Lower leg skin (tissue), 4 donors: Measurements from ENCODE around the gene DESI1. TPM values are rescaled to one million over a fixed set of nuclear protein-coding genes. Genes with fewer than 3 reads are reported as not detected.

ENCODE experiments used
- DNase-seq, 2 donors: peaks; one replicate each; pipeline ENCODE4 v3.0.0-alpha.2; 2019; ENCODE audit warnings: low spot score in 2 of 2
- H3K4me3 ChIP-seq: fragments of 200-600 bp; sonication (generic); 2 replicates; pipeline ENCODE4 v1.5.1; 2017; ENCODE audit warnings: mild to moderate bottlenecking, low read depth; ENCODE audit not compliant: poor library complexity, severe bottlenecking
- POLR2A ChIP-seq, 2 donors: fragments of 450-650 bp; IDR thresholded peaks; one replicate each; pipeline ENCODE4 v1.6.1; 2016 to 2017; ENCODE audit warnings: antibody characterized with exemption in 2 of 2, mild to moderate bottlenecking in 1 of 2, moderate library complexity in 1 of 2
- WGBS, 2 donors: methylation state at CpG; one replicate each; pipeline ENCODE4 v1.1.5; 2018; 5-methylcytosine and 5-hydroxymethylcytosine counted together
- intact Hi-C: fragments of 100-400 bp; cut with DNase I; formaldehyde crosslinking; loops from one replicate; pipeline ENCODE4 v1.15.0; 2023; ENCODE audit warnings: low total_unique reads
- total RNA-seq, 4 donors: library from RNA; depleted of rRNA; stranded (reverse); fragments of >200 nt; gene quantifications; one replicate each; pipeline ENCODE4 v1.1.0, GENCODE V29; 2016
- TF ChIP-seq, protein P1 (sequence below), 3 donors: fragments of 450-650 bp; IDR thresholded peaks; one replicate each; pipeline ENCODE4 v1.5.1; 2016; ENCODE audit warnings: antibody characterized with exemption in 3 of 3, mild to moderate bottlenecking in 3 of 3, moderate library complexity in 2 of 3

DESI1 gene
- total RNA-seq, 4 donors from 2014 or later = 16.1 to 37.8 (median 23.0) TPM

DNA sequence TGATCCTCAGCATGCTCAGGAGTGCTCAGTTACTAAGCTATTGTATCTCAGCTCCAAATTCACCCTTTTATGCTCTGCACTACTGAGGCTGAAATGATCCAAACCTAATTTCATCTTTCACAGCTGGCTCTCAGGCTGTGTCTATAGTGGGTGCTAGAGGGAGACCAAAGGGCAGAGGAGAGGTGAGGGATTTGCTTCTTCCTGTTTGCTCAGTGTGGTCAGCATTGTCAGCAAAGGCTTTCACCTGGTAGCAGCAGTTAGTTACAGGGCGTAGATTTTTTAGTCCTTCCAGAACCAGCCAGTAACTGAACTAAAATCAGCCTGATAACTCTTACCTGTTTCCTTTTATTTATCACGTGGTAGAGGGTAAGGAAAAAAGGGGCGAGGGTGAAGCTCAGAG lies 33.5 kb upstream of the DESI1 start:
- TF ChIP-seq, protein P1, sequence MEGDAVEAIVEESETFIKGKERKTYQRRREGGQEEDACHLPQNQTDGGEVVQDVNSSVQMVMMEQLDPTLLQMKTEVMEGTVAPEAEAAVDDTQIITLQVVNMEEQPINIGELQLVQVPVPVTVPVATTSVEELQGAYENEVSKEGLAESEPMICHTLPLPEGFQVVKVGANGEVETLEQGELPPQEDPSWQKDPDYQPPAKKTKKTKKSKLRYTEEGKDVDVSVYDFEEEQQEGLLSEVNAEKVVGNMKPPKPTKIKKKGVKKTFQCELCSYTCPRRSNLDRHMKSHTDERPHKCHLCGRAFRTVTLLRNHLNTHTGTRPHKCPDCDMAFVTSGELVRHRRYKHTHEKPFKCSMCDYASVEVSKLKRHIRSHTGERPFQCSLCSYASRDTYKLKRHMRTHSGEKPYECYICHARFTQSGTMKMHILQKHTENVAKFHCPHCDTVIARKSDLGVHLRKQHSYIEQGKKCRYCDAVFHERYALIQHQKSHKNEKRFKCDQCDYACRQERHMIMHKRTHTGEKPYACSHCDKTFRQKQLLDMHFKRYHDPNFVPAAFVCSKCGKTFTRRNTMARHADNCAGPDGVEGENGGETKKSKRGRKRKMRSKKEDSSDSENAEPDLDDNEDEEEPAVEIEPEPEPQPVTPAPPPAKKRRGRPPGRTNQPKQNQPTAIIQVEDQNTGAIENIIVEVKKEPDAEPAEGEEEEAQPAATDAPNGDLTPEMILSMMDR (IDR thresholded peaks at IDR 0.05) = no peak
- TF ChIP-seq POLR2A (IDR thresholded peaks at IDR 0.05) = no peak
- DNase-seq = no peak
- 95 to 98% methylated on average over 3 of the region's 3 CpGs for WGBS, 2 donors
- H3K4me3 ChIP-seq = no peak overlapping the region
- intact Hi-C loops = no loop called here

DNA sequence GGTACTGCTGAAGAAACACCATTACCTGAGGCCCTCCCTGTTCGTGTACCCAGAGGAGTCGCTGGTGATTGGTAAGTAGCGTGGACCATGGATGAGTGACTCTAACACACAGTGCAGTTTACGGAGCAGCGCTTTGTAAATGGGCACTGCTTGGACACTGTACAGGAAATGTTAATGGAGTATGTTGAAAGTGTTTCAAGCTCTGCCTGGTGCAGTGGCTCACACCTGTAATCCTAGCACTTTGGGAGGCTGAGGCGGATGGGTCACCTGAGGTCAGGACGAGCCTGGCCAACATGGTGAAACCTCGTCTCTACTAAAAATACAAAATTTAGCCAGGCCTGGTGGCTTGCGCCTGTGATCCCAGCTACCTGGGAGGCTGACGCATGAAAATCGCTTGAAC lies 30.0 kb upstream of the DESI1 start:
- peak in 1 of 2 donors; percentile 61 for DNase-seq
- TF ChIP-seq, protein P1 (IDR thresholded peaks at IDR 0.05) = no peak
- intact Hi-C loops = no loop called here
- no peak overlapping the region for H3K4me3 ChIP-seq
- 94 to 95% methylated on average over 11 of the region's 11 CpGs for WGBS, 2 donors

DNA sequence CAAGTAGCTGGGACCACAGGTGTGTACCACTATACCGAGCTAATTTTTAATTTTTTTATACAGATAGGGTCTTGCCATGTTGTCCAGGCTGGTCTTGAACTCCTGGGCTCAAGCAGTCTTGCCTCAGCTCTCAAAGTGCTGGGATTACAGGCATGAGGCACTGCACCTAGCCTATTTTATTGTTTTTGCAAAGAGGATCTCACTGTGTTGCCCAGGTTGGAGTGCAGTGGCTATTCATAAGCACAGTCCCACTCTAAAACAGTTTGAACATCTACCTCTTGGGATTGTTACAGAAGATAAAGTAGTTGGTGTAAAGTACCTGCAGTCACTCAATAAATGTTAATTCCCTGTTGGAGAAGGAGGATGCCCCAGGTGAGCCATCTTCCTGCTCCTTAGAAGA lies 29.4 kb upstream of the DESI1 start:
- WGBS, 2 donors = 83 to 100% methylated on average over 1 of the region's 1 CpG
- no peak overlapping the region for H3K4me3 ChIP-seq
- no peak for DNase-seq
- TF ChIP-seq POLR2A (IDR thresholded peaks at IDR 0.05) = no peak
- TF ChIP-seq, protein P1 (IDR thresholded peaks at IDR 0.05) = no peak
- intact Hi-C loops = no loop called here

DNA sequence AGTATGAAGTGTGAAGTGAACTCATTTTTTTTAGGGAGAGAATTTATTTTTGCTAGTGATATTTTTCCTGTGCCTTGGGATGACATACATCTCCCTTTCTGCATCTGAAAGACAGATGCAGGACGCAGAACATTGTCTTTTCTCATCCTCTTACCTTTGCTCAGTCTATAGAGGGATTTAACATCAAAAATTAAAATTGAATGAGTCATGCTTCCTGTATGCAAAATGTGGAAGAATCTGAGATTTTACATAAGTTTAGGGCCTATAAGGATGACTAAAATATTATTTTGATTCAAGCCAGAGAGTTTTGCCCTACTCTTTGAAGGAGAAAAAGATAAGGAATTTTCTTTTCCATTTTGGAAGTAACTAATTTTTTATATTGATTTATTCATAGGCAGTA lies 27.6 kb upstream of the DESI1 start:
- no peak overlapping the region for H3K4me3 ChIP-seq
- TF ChIP-seq, protein P1 (IDR thresholded peaks at IDR 0.05) = no peak
- no peak for TF ChIP-seq POLR2A (IDR thresholded peaks at IDR 0.05)
- WGBS, 2 donors = 86 to 92% methylated on average over 1 of the region's 1 CpG
- no peak for DNase-seq
- intact Hi-C loops = no loop called here

DNA sequence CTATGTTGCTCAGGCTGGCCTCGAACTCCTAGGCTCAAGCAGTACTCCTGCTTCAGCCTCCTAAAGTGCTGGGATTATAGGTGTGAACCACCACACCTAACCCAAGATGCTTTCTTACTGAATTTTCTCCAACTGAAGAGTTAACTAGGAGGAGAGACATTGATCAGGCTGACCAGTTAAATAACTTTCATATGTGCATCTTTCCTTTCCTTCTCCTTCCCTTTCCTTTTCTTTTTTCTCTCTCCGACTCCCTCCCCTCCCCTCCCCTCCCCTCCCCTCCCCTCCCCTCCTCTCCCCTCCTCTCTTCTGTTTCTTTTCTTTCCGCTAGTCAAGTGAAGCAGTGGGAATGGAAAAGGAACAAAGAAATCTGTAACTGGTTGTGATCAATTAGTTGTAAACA lies 26.9 kb upstream of the DESI1 start:
- TF ChIP-seq POLR2A (IDR thresholded peaks at IDR 0.05) = no peak
- DNase-seq = no peak
- intact Hi-C loops = no loop called here
- H3K4me3 ChIP-seq = no peak overlapping the region
- WGBS, 2 donors = 79 to 81% methylated on average over 3 of the region's 3 CpGs

DNA sequence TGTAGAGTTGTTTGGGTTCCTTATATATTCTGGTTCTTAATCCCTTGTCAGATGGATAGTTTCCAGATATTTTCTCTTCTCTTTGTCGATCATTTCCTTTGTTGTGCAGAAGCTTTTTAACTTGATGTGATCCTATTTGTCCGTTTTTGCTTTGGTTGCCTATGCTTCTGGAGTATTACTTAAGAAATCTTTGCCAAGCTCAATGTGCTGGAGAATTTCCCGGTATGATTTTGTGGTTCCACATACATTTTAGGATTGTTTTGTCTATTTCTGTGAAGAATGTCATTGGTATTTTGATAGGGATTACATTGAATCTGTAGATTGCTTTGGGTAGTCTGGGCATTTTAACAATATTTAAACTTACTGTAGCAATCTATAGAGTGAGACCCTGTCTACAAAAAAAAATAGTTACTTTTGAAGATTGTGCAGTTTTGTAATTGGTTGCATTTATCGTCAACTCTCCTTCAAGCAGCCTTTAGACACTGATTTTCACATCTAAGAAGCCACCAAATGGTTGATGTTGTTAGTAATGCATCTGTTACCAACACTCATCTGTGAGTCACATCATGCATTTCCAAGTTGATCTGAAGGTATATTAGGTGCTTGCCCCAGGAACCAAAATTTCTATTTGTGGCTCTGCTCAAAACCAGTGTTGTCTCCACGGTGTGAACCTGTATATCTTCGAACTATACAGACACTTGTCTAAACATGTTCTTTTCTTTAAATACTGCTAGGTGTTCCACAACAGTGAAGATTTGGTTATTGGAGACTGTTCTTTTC lies 21.7 kb upstream of the DESI1 start:
- 74 to 77% methylated on average over 6 of the region's 6 CpGs for WGBS, 2 donors
- no peak overlapping the region for H3K4me3 ChIP-seq
- TF ChIP-seq, protein P1 (IDR thresholded peaks at IDR 0.05) = no peak
- TF ChIP-seq POLR2A (IDR thresholded peaks at IDR 0.05) = no peak
- DNase-seq = no peak
- intact Hi-C loops = no loop called here
